Mucosa of rectum (tissue), 2 donors: ENCODE data around the gene MLXIP.

Experiments used
- H3K27ac ChIP-seq, 2 donors: one replicate each; pipeline ENCODE4 v1.7.0; 2013; ENCODE audit warnings: inconsistent platforms in 2 of 2, low read depth in 2 of 2, low read length in 2 of 2
- H3K27me3 ChIP-seq, 2 donors: one replicate each; pipeline ENCODE4 v1.7.0; 2013; ENCODE audit warnings: low read length in 2 of 2; ENCODE audit not compliant: control insufficient read depth in 2 of 2, insufficient read depth in 2 of 2
- H3K36me3 ChIP-seq, 2 donors: one replicate each; pipeline ENCODE4 v1.7.0; 2013; ENCODE audit warnings: low read length in 2 of 2; ENCODE audit not compliant: control insufficient read depth in 2 of 2, insufficient read depth in 2 of 2
- H3K4me1 ChIP-seq, 2 donors: one replicate each; pipeline ENCODE4 v1.7.0; 2013; ENCODE audit warnings: low read length in 2 of 2, mild to moderate bottlenecking in 1 of 2; ENCODE audit not compliant: control insufficient read depth in 2 of 2, insufficient read depth in 2 of 2
- H3K4me3 ChIP-seq, 2 donors: one replicate each; pipeline ENCODE4 v1.7.0; 2013; ENCODE audit warnings: low read length in 2 of 2
- H3K9ac ChIP-seq, 2 donors: one replicate each; pipeline ENCODE4 v1.7.0; 2013; ENCODE audit warnings: low read length in 2 of 2, low read depth in 1 of 2, mild to moderate bottlenecking in 1 of 2
- H3K9me3 ChIP-seq, 2 donors: one replicate each; pipeline ENCODE4 v1.7.0; 2013; ENCODE audit warnings: low read length in 2 of 2; ENCODE audit not compliant: control insufficient read depth in 2 of 2
- donor health status: healthy.
- donor health status: Normal muscosa, but diverticular disease.

Gene MLXIP

GRCh38 chr12:122085591-122085990, 7.0 kb downstream of the MLXIP start:
- H3K27ac ChIP-seq = no peak overlapping the region
- peak overlapping the region; percentile 9 to 16 for H3K9ac ChIP-seq
- H3K27me3 ChIP-seq = no peaks in the 10 kb centered on the region
- peaks cover 79 to 93% of the 10 kb centered on the region in 2 donors for H3K4me1 ChIP-seq
- H3K36me3 ChIP-seq = peaks cover 15 to 16% of the 10 kb centered on the region in 2 donors
- no peaks in the 10 kb centered on the region for H3K9me3 ChIP-seq
- no peak overlapping the region for H3K4me3 ChIP-seq

GRCh38 chr12:122086116-122086515, 7.6 kb downstream of the MLXIP start:
- H3K4me1 ChIP-seq = peaks cover 79 to 93% of the 10 kb centered on the region in 2 donors

GRCh38 chr12:122086641-122087285, 8.2 kb downstream of the MLXIP start:
- Histone ChIP-seq H3K4me1 (peaks cover 79 to 92% of the 10 kb centered on the region in 2 donors), H3K27ac (peak overlapping the region; percentile 47 to 48), H3K9ac (peak overlapping the region in 1 of 2 donors; percentile 44), H3K27me3 (no peaks in the 10 kb centered on the region), H3K36me3 (peaks cover 15 to 21% of the 10 kb centered on the region in 2 donors), H3K4me3 (no peak overlapping the region), H3K9me3 (no peaks in the 10 kb centered on the region)

More at GRCh38 chr12:122086116-122086515, 7.6 kb downstream of the MLXIP start:
- H3K9me3 ChIP-seq = no peaks in the 10 kb centered on the region
- no peak overlapping the region for H3K4me3 ChIP-seq
- peak overlapping the region in 1 of 2 donors; percentile 16 for H3K9ac ChIP-seq
- H3K27me3 ChIP-seq = no peaks in the 10 kb centered on the region
- H3K36me3 ChIP-seq = peaks cover 15 to 20% of the 10 kb centered on the region in 2 donors
- H3K27ac ChIP-seq = peak overlapping the region in 1 of 2 donors; percentile 47

- no peak overlapping the region for H3K4me3 ChIP-seq
- H3K27me3 ChIP-seq = no peaks in the 10 kb centered on the region
- H3K36me3 ChIP-seq = peaks cover 15 to 21% of the 10 kb centered on the region in 2 donors
- H3K9me3 ChIP-seq = no peaks in the 10 kb centered on the region
- peaks cover 76 to 86% of the 10 kb centered on the region in 2 donors for H3K4me1 ChIP-seq
- peak overlapping the region; percentile 47 to 48 for H3K27ac ChIP-seq
- H3K9ac ChIP-seq = peak overlapping the region in 1 of 2 donors; percentile 40
Measured at GRCh38 chr12:122087431-122088178, 9.0 kb downstream of the MLXIP start.

- Histone ChIP-seq H3K4me3 (no peak overlapping the region), H3K9me3 (no peaks in the 10 kb centered on the region), H3K27ac (peak overlapping the region; percentile 47 to 48), H3K9ac (peak overlapping the region in 1 of 2 donors; percentile 40), H3K36me3 (peaks cover 15 to 21% of the 10 kb centered on the region in 2 donors), H3K27me3 (no peaks in the 10 kb centered on the region), H3K4me1 (peaks cover 70 to 86% of the 10 kb centered on the region in 2 donors)
Measured at GRCh38 chr12:122088179-122088810, 9.7 kb downstream of the MLXIP start.

GRCh38 chr12:122089077-122089476, 10.5 kb downstream of the MLXIP start:
- peak overlapping the region; percentile 21 to 31 for H3K27ac ChIP-seq
- no peaks in the 10 kb centered on the region for H3K9me3 ChIP-seq
- H3K36me3 ChIP-seq = peaks cover 15% of the 10 kb centered on the region in 2 donors
- H3K4me3 ChIP-seq = no peak overlapping the region
- H3K9ac ChIP-seq = peak overlapping the region in 1 of 2 donors; percentile 17
- no peaks in the 10 kb centered on the region for H3K27me3 ChIP-seq
- H3K4me1 ChIP-seq = peaks cover 64 to 86% of the 10 kb centered on the region in 2 donors

GRCh38 chr12:122090759-122091515, 12.4 kb downstream of the MLXIP start:
- Histone ChIP-seq H3K36me3 (peaks cover 5 to 6% of the 10 kb centered on the region in 2 donors), H3K27ac (peak overlapping the region; percentile 29 to 64), H3K9ac (no peak overlapping the region), H3K4me1 (peaks cover 65 to 86% of the 10 kb centered on the region in 2 donors), H3K27me3 (no peaks in the 10 kb centered on the region), H3K9me3 (no peaks in the 10 kb centered on the region), H3K4me3 (no peak overlapping the region)

- Histone ChIP-seq H3K27me3 (no peaks in the 10 kb centered on the region), H3K9ac (no peak overlapping the region), H3K4me1 (peaks cover 62 to 86% of the 10 kb centered on the region in 2 donors), H3K4me3 (no peak overlapping the region), H3K27ac (peak overlapping the region; percentile 11 to 44), H3K9me3 (no peaks in the 10 kb centered on the region), H3K36me3 (peaks cover 5 to 6% of the 10 kb centered on the region in 2 donors)
Measured at GRCh38 chr12:122093098-122093883, 14.7 kb downstream of the MLXIP start.

GRCh38 chr12:122094137-122094734, 15.7 kb downstream of the MLXIP start:
- no peak overlapping the region for H3K4me3 ChIP-seq
- peaks cover 5 to 6% of the 10 kb centered on the region in 2 donors for H3K36me3 ChIP-seq
- peaks cover 62 to 88% of the 10 kb centered on the region in 2 donors for H3K4me1 ChIP-seq
- H3K27me3 ChIP-seq = no peaks in the 10 kb centered on the region
- H3K27ac ChIP-seq = peak overlapping the region; percentile 68 to 73
- no peaks in the 10 kb centered on the region for H3K9me3 ChIP-seq
- peak overlapping the region in 1 of 2 donors; percentile 16 for H3K9ac ChIP-seq
